ENCODE measurements around the gene KIAA0825. TPM values are rescaled to one million over a fixed set of nuclear protein-coding genes. Genes with fewer than 3 reads are reported as not detected.
A peak's percentile ranks its signal among the peaks of the same experiment; 100 is the strongest.

Gene KIAA0825
- total and polyA plus RNA-seq, 2 experiments from 2014 or later = 1.7 to 1.8 TPM

- TF ChIP-seq ZNF462 (CRISPR knock-in tag; IDR thresholded peaks at IDR 0.05) (no peak), STAT1 (IDR thresholded peaks at IDR 0.05; ENCODE audit: unreplicated experiment) (no peak), REST (IDR thresholded peaks at IDR 0.05; ENCODE audit: unreplicated experiment) (no peak)
These were observed 329.5 kb downstream of the KIAA0825 start (continued) for GRCh38 chr5:94288937-94289336.

GRCh38 chr5:94285984-94286383 lies 332.4 kb downstream of the KIAA0825 start:
- Histone ChIP-seq H3K4me1 (ENCODE audit: insufficient read depth) (peaks cover 17% of the 10 kb centered on the region), H3K79me2 (replicated peaks; ENCODE audit: insufficient read depth) (peaks cover 73% of the 10 kb centered on the region), H3K36me3 (ENCODE audit: insufficient read depth) (0 out of 2 replicates have a peak, but pooled peaks cover 3% of the 10 kb centered on the region), H2AFZ (no peak overlapping the region), H3K4me2 (no peak overlapping the region), H3K27ac (ENCODE audit: low read depth) (0 out of 2 replicates have a peak overlapping the region, but pooled peaks have one; percentile 56), H3K4me3 (no peak overlapping the region), H4K20me1 (replicated peaks; ENCODE audit: insufficient read depth) (peaks cover 8% of the 10 kb centered on the region; the same call in 1 of the 2 replicates), H3K9me2 (ENCODE audit: insufficient read depth) (no peaks in the 10 kb centered on the region; the same call in 1 of the 2 replicates), H3K27me3 (ENCODE audit: insufficient read depth) (no peaks in the 10 kb centered on the region), H3F3A (replicated peaks; ENCODE audit: low read depth) (no peaks in the 10 kb centered on the region; the same call in 1 of the 2 replicates)
- H3K27ac Mint-ChIP-seq = peak overlapping the region; percentile 24; the same call in 1 of the 2 replicates
- ATAC-seq = no peak
- H3K4me3 Mint-ChIP-seq = no peak overlapping the region
- peaks cover 4% of the 10 kb centered on the region for H3K27me3 Mint-ChIP-seq (ENCODE audit: insufficient read depth, low read depth, poor library complexity)
- peaks cover 12% of the 10 kb centered on the region for H3K4me1 Mint-ChIP-seq
- H3K9me3 Mint-ChIP-seq = peaks cover 20% of the 10 kb centered on the region
- H3K36me3 Mint-ChIP-seq (ENCODE audit: low read depth) = peaks cover 21% of the 10 kb centered on the region
- DNase-seq (ENCODE audit: low spot score) = no peak
- TF ChIP-seq ETS1 (IDR thresholded peaks at IDR 0.05) (no peak), REST (IDR thresholded peaks at IDR 0.05; ENCODE audit: unreplicated experiment) (no peak), ZNF331 (CRISPR knock-in tag; IDR thresholded peaks at IDR 0.05; ENCODE audit: low read depth) (no peak), CTCF (conservative IDR thresholded peaks at IDR 0.05; ENCODE audit: low read depth in 2 of 2) (no peak), POLR2AphosphoS5 (IDR thresholded peaks at IDR 0.05; ENCODE audit: low read depth) (no peak), JUNB (IDR thresholded peaks at IDR 0.05; ENCODE audit: unreplicated experiment) (no peak)

Measured in GM23338 (cell line).